GM18870 (cell line): ENCODE results near the gene COL5A1.
"Not testable (repeated sequence)": the region's sequence is repeated elsewhere in the genome, so short reads cannot be mapped to it uniquely, and the experiment has no call there.

ENCODE experiments used
- ATAC-seq: cut with Tn5 transposase; IDR thresholded peaks from one replicate; pipeline ENCODE4 v1.9.1; 2021; ENCODE audit warnings: moderate library complexity; ENCODE audit not compliant: unreplicated experiment

Gene COL5A1

GRCh38 chr9:134846699-134847098, 205.1 kb downstream of the COL5A1 start:
- no peak for ATAC-seq

- no peak for ATAC-seq
These were observed 205.5 kb downstream of the COL5A1 start for GRCh38 chr9:134847138-134847537.

- ATAC-seq = no peak
These were observed 206.3 kb downstream of the COL5A1 start for GRCh38 chr9:134847752-134848432.

- ATAC-seq = no peak
These were observed 206.9 kb downstream of the COL5A1 start for GRCh38 chr9:134848504-134848903.

GRCh38 chr9:134850611-134851010, 209.0 kb downstream of the COL5A1 start:
- no peak for ATAC-seq

- ATAC-seq = no peak
These were observed 209.4 kb downstream of the COL5A1 start for GRCh38 chr9:134851020-134851419.

GRCh38 chr9:134852906-134853654, 211.5 kb downstream of the COL5A1 start:
- no peak for ATAC-seq

- ATAC-seq = no peak
These were observed 212.3 kb downstream of the COL5A1 start for GRCh38 chr9:134853893-134854292.

- no peak for ATAC-seq
These were observed 213.0 kb downstream of the COL5A1 start for GRCh38 chr9:134854541-134854981.

GRCh38 chr9:134855231-134855899, 213.8 kb downstream of the COL5A1 start:
- ATAC-seq = no peak

GRCh38 chr9:134855900-134856377, 214.3 kb downstream of the COL5A1 start:
- ATAC-seq = no peak

GRCh38 chr9:134857451-134857850, 215.8 kb downstream of the COL5A1 start:
- ATAC-seq = not testable (repeated sequence)

GRCh38 chr9:134858051-134858841, 216.6 kb downstream of the COL5A1 start:
- ATAC-seq = no peak

- ATAC-seq = no peak
These were observed 218.9 kb downstream of the COL5A1 start for GRCh38 chr9:134860510-134860909.

GRCh38 chr9:134861595-134862334, 220.2 kb downstream of the COL5A1 start:
- ATAC-seq = no peak

- no peak for ATAC-seq
These were observed 221.8 kb downstream of the COL5A1 start for GRCh38 chr9:134863306-134863902.

- ATAC-seq = no peak
These were observed 222.6 kb downstream of the COL5A1 start for GRCh38 chr9:134863941-134864820.

- no peak for ATAC-seq
These were observed 223.2 kb downstream of the COL5A1 start for GRCh38 chr9:134864821-134865190.
